Measurements from ENCODE around the gene DHTKD1.

The DHTKD1 gene, protein sequence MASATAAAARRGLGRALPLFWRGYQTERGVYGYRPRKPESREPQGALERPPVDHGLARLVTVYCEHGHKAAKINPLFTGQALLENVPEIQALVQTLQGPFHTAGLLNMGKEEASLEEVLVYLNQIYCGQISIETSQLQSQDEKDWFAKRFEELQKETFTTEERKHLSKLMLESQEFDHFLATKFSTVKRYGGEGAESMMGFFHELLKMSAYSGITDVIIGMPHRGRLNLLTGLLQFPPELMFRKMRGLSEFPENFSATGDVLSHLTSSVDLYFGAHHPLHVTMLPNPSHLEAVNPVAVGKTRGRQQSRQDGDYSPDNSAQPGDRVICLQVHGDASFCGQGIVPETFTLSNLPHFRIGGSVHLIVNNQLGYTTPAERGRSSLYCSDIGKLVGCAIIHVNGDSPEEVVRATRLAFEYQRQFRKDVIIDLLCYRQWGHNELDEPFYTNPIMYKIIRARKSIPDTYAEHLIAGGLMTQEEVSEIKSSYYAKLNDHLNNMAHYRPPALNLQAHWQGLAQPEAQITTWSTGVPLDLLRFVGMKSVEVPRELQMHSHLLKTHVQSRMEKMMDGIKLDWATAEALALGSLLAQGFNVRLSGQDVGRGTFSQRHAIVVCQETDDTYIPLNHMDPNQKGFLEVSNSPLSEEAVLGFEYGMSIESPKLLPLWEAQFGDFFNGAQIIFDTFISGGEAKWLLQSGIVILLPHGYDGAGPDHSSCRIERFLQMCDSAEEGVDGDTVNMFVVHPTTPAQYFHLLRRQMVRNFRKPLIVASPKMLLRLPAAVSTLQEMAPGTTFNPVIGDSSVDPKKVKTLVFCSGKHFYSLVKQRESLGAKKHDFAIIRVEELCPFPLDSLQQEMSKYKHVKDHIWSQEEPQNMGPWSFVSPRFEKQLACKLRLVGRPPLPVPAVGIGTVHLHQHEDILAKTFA

DNA sequence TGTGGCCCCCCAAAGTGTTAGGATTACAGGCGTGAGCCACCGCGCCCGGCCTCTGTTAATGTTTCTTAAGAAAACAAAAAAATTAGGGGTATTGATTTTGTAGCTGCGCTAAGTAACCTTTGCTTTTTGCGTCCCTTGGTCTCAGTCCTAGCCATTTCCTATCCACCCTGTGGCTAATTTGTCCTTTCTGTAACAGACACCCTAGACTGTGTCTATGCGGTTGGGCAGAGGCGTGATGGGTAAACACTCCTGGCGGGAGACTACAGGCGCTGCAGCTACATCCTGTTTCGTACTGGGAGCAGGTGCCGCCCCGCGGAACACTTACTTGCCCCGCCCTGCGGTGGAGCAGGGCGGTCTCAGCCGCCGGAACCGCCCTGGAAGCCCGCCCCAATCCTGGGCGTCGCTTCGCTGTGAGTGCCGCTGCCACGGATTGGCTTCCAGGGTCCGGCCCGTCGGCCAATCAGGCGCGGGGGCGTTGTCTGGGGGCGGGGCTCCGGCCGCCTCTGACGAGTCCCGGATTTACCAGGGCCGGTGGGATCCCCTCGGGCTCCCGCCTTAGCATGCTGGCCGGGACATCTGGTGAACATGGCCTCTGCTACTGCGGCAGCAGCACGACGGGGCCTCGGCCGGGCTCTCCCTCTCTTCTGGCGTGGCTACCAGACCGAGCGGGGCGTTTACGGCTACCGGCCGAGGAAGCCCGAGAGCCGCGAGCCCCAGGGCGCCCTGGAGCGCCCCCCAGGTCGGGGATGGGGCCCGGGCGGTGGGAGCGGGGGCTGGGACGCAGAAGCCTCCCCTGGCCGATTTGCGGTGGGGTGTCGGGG, at the start of gene DHTKD1:
Gene DHTKD1, plus strand, starts transcription at position 506 of the 821 bp plus-strand sequence. Its CDS starts 80 bp downstream, at position 586.
- DNase-seq (ENCODE audit: low read depth in 1 of 2, low spot score in 1 of 2), result peak; percentile 96 to 99

DNA sequence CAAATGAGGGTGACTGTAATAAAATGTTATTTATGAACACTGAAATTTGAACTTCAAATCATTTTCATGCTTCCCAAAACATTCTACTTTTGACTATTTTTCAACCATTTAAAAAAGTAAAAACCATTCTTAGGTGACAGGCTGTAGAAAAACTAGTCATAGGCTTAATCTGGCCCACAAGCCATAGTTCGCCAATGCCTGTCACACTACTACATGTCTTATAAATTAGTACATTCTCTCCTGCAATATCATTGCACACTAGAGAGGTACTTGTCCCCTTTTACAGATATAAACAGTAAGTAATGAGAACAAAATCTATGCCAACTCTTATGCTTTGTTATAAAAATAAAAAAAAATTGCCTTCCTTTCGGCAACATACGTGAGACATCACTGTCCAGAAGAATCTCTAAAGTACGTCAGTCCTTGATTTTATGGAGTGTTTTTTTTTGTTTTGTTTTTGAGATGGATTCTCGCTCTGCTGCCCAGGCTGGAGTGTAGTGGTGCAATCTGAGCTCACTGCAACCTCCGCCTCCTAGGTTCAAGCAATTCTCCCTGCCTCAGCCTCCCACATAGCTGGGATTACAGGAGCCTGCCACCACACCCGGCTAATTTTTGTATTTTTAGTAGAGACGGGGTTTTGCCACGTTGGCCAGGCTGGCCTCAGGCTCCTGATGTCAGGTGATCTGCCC, 49.3 kb upstream of the DHTKD1 start:
- DNase-seq (ENCODE audit: low read depth in 1 of 2, low spot score in 1 of 2), result no peak

DNA sequence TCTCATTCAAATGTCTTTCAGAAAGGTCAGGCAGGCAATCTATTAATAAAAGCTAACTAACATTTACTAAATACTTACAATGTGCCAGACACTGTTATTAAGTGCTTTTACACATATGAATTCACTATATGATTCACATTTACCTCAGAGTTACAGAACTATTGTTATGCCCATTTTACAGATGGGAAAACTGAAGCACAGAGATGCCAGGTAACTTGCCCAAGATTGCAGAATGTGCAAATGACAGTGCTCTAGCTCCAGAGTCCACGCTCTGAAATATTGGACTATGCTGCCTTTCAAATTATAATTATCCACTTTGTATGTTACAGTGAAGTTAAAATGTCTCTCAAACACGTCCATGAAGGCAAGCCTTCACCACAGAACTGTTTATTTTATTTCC, 48.2 kb upstream of the DHTKD1 start:
- no peak for DNase-seq (ENCODE audit: low read depth in 1 of 2, low spot score in 1 of 2)

DNA sequence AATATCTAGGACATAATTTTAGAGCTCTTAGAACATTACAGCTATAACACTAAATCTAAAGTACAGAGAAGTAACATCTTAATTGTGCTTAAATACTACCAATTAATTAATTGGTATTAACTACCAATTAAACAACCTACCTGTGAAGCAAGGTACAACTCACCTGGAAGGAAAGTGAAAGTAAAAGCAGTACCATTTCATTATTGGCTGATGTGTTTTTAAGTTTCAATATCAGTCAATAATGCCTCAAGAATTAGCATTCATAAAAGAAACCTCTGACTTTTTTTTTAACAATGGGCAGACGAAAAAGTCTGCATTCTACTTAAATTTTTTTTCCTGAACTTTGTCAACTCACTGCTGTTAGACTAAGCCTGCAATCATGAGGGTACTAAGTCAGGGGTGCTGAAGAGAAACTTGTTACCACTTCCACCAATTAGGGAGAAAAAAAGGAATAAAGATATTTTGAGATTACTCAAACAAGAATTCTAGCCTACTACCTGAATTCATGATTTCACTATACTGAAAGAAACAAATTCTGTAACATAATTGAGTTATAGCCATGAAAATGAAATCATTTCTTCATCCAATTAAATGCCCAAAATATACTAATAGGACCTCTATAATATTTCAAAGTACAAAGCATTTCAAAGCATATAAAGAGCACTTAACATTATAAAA, 46.0 kb upstream of the DHTKD1 start:
- no peak for DNase-seq (ENCODE audit: low read depth in 1 of 2, low spot score in 1 of 2)

DNA sequence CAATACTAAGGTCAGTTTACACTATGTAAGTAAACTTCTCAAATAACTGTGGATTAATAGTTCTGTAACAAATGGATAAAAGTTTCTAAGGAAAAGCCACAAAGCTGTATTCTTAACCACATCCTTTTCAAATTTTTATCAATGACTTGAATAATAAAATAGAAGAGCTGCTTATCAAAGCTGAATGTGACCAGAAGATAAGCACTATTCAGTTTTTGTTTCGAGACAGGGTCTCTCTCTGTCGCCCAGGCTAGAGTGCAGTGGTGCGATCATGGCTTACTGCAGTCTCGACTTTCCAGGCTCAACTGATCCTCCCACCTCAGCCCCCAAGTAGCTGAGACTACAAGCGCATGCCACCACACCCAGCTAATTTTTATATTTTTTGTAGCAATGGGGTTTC, 43.2 kb upstream of the DHTKD1 start:
- no peak for DNase-seq (ENCODE audit: low read depth in 1 of 2, low spot score in 1 of 2)

DNA sequence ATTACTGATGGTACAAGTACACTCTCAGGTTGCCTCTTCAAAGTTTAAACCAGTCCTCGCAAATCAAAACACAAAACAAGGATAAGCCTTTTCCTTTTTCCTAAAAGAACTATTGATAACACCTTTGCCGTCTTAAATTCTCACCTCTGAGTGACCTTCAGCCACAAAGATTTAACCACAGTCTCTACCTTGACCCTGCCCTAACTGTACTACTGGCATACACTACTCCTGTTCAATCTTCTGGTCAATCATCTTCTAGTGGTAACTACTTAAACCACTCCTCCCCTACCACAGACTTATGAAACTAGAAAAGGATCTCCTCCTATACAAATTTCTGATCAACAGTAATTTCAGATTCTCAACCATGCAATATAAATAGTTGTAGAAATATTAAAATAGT, 41.2 kb upstream of the DHTKD1 start:
- no peak for DNase-seq (ENCODE audit: low read depth in 1 of 2, low spot score in 1 of 2)

DNA sequence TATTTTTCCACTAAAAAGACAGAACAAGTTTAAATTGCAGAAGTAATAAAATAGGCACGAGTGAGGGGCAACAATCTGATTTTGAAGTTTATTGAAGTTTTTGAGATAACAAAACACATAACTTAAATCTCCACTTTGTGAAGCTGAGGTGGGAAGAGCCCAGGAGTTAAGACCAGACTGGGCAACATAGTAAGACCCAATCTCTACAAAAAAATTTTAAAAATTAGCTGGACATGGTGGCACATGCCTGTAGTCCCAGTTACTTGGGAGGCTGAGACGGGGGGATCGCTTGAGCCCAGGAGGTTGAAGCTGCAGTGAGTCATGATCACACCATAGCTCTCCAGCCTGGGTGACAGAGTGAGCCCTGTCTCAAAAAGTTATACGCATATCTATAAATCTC, 37.4 kb upstream of the DHTKD1 start:
- no peak for DNase-seq (ENCODE audit: low read depth in 1 of 2, low spot score in 1 of 2)

DNA sequence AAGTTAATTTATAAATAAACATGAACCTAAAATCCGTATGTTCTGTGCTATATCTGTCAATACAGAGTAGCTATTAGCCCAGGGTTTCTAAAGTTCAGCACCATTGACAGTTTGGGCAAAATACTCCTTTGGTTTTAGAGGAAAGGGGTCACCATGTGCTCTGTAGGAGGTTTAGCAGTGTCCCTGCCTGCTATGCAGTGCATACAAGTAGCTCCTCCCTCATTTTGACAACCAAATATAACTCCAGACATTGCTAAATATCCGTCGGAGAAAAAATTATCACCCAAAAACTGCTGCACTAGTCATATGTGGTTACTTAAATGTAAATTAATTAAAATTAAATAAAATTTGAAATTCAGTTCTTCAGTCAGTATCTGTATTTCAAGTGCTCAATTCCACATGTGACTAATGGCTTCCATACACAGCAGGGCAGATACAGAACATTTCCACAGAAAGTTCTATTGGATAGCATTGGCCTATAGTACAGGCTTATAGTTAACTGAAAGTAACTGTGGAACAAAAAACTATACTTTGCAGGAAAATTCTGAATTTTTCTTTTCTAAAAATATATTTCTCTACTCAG, 32.6 kb upstream of the DHTKD1 start:
- DNase-seq (ENCODE audit: low read depth in 1 of 2, low spot score in 1 of 2), result no peak

DNA sequence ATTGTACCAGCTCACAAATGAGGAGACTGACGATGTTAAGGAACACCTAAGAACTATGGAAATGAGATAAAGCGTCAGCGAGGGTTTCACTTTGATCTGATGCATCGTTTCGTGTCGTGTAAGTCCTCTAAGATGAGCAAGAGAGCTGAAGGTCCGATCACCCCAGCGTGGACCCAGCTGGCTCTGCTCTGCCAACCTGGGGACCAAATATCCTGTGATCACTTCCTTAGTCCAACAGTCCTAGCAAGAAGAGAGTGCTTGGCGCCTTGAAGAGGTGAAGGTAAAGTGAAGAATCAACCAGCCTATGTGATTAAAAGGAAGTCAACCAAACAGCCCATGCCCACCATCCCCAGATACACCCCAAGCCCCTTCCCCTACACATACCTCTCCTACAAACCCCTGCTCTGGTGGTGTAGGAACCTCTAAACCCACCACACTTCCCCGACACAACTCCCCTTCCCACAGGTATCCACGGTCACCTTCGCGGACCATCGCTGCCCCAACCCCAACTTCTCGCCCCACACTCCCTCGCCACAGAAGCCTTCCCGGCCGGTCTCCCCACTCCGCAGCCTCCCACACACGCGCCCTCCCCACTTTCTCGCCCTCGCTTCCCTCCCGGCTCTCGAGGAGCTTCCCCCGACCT, 26.9 kb upstream of the DHTKD1 start:
- DNase-seq (ENCODE audit: low read depth in 1 of 2, low spot score in 1 of 2), result no peak

DNA sequence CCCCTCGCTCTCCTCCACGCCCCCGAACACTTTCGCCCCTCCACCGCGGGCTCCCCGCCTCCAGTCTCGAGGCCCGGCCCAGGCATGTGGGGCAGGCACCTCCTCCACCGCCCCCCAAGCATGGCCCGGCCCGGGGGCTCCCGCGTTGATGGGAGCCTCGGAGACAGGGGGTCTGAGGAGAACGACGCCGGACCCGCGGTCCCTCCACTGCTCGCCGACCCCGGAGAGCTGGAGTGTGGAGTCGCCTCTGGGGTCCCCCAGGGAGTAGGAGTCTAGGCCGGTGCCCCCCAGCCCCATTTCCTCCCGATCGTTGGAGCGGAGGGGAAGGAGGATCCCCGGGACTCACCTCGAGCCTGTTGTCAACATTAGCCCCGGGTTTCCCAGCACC, 26.4 kb upstream of the DHTKD1 start:
- peak in 1 of 2 donors; percentile 49 for DNase-seq (ENCODE audit: low read depth in 1 of 2, low spot score in 1 of 2)

DNA sequence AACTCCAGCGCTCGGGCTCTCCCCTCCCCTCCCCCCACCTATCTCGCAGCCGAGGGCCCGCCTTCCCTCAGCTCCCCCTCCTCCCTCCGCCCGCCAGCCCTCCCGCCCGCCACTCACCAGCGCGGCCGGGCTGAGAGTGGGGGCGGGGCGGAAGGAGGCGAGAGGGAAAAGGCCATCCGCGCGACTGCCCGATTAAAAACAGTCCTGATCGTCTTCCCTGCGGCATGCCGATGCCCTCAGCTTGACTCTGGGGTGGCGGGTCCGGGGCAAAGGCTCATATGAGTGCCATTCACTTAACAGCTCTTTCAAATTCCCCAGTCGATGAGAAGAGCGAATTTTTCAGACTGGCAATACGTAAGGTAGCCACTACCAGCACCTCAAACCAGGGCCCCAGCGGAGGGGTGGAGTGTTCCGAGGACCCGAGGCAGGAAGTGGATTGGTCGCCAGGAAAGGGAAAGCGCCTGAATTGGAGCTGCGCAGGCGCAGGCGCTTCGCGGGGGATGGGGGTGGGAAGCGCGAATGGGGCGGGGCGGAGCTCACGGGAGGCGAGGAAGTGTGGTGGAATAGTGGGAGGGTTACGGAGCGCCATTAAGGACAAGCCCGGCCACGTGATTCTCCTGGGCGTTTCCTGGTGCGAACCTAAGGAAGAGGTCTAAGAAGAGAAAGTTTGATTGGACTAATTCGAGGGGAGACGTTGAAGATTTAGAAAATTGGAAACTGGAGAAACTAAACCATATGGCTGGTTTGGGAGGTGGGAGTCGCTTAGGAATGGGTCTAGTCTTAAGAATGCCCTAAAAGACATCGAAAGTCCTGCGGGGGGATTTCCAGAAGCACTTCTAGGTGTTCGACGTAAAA, 25.7 kb upstream of the DHTKD1 start, which contains the start of gene UPF2:
Gene UPF2, minus strand, starts transcription at position 13 of the 855 bp plus-strand sequence. CDS start 7,386 bp downstream, outside the sequence.
- DNase-seq (ENCODE audit: low read depth in 1 of 2, low spot score in 1 of 2), result peak; percentile 95 to 96

DNA sequence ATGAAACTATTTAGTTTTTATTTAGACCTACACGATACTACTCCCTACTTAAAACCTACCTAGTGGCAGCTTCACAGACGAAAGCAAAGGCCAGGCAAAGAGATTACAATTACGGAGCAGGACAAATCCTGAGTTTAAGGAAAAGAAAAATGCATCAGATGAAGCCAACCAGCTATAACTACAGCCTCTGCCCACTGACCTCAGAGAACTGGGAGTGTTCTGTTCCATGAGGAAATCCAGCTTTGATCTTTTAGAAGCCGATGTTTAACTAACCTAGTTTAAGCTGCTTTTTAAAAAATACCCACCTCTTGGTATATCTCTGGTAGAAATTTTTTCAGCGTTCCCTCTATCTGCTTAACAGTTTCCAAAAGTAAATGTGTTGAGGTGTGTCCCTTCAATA, 23.2 kb upstream of the DHTKD1 start:
- DNase-seq (ENCODE audit: low read depth in 1 of 2, low spot score in 1 of 2), result no peak

DNA sequence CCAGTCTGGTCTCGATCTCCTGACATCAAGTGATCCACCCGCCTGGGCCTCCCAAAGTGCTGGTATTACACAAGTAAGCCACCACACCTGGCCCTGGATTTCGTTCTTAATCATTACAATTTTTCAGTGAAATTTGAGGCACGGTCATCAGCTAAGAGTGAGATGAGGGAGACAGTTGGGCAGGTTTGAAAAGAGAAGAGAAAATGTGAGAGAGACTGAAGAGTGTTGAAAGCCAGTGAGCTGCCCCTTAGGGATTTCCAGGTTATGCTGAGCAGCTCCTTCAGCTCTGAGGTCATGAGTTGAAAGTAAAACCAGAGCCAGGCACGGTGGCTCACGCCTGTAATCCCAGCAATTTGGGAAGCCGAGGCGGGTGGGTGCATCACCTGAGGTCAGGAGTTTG, 20.2 kb upstream of the DHTKD1 start:
- DNase-seq (ENCODE audit: low read depth in 1 of 2, low spot score in 1 of 2), result no peak

DNA sequence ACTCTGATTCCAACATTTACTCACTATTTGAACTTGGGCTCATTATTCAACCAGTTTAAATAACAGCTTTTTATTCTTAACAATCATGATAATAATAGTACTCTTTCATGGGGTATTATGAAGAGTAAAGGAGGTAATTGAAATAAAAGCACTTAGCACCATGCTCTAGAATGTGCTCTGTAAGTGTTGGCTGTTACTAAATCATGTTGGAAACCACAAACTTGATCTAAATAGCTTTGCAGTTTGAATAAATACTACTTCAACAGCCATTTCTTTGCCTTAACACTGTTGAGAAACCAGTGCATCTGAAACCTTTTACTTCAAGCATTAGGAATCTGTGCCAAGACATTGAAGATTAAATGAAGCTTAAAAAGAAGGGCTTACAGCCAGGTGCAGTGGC, 18.2 kb upstream of the DHTKD1 start:
- DNase-seq (ENCODE audit: low read depth in 1 of 2, low spot score in 1 of 2), result no peak

DNA sequence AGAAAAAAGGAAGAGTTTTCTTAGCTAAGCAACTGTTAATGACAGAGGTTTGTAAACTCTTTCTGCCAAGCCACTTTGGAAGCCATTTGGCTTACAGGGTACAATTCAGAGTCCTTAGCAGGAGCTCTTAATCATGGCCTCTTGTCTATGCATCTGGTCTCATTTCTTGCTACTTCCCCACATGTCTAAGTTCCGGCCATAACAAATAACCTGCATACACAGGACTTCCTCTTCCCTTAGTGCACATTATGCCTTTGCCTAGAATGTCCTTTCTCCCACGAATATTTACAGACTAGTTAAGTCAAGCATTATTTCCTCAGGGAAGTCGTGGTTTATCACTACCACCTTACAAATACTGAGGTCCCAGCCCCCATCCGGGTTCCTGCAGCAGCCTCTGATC, 17.5 kb upstream of the DHTKD1 start:
- DNase-seq (ENCODE audit: low read depth in 1 of 2, low spot score in 1 of 2), result no peak

DNA sequence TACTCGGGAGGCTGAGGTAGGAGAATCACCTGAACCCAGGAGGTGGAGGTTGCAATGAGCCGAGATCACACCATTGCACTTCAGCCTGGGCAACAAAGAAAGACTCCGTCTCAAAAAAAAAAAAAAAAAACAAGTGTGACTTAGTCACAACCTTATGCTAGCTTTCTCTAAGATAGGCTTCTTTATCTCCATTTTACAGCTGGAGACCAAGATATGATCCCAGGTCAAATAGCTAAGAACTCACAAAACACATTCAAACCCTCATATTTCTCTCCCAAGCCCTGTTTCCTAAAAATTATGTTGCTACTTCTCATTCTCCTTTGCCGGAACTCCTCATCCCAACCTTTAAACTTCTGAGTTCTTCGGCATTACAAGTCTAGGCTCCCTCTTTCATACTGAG, 13.0 kb upstream of the DHTKD1 start:
- no peak for DNase-seq (ENCODE audit: low read depth in 1 of 2, low spot score in 1 of 2)

DNA sequence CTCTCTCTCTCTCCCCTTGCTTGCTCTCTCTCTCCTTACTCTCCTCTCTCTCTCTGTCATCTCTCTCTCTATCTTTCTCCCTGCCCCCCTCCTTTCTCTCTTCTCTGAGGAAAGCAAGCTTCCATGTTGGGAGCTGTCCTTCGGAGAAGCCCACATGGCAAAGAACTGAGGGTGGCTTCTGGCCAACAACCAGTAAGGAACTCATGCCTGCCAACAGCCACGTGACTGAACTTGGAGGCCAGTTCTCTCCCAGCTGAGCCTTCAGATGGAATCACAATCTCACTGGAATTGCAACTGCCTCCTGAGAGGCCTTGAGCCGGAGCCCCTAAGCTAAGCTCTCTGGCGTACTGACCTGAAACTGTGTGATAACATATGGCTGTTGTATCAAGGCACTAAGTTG, 12.0 kb upstream of the DHTKD1 start:
- DNase-seq (ENCODE audit: low read depth in 1 of 2, low spot score in 1 of 2), result no peak

DNA sequence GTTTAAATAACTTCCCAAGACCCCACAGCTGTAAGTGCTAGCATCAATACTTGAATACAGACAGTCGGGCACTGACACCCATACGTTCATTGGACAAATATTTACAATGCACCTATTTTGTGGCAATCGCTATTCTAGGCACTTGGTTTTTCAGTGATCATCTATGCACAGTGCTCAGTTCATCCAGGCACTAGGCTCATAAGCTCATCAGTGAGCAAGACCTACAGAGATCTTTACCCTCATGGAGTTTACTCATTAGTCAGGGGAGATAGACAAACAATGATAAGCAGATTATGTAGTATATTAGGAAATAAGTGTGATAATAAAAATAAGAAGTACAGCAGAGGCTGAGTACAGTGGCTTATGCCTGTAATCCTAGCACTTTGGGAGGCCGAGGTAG, 7.6 kb upstream of the DHTKD1 start:
- DNase-seq (ENCODE audit: low read depth in 1 of 2, low spot score in 1 of 2), result no peak
